SW480 (cell line): Measurements from ENCODE around the gene TFRC.
"Not testable (repeated sequence)": the region's sequence is repeated elsewhere in the genome, so short reads cannot be mapped to it uniquely, and the experiment has no call there.

ENCODE experiments used
- DNase-seq: peaks from one replicate; pipeline ENCODE4 v3.0.0-alpha.2; 2016; ENCODE audit warnings: low spot score

Gene TFRC

DNA sequence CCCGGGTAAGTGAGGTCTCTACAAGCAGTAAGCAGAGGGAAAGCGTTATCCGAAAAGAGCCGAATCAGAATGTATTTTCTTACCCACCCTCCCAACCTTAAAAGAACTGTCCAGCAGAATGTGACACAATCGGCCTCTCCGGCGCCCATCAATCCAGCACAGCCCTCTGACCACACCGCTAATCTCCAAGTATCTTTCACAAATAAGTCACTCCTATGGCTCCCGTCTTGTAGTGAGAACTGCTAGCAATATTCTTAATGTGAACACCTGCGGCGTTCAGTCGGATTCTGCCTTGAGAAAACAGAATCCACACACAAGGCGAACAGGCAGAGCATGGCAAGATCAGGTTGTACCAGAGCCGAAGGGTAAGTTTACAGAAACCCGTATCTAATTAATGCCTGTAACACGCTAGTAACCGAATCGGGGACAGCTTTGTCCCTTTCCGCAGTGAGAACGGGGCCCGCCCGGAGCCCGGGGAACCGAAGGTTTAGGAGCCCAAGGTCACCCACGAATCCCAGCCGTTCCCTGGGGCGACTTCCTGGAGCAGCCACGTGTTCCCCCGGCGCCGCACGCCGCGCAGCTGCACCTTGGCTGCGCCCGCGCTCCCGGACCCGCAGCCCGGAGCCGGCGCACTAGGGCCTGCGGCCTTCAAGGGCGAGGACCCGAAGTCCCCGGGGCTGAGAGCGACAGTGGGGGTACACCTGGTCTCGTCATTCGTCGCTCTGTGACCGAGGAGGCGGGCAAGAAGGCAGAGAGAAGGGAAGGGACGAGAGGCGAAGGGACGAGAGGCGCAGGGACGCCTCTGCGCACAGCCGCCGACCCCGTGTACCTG lies 672 bp downstream of the TFRC start:
- peak; percentile 68 for DNase-seq

DNA sequence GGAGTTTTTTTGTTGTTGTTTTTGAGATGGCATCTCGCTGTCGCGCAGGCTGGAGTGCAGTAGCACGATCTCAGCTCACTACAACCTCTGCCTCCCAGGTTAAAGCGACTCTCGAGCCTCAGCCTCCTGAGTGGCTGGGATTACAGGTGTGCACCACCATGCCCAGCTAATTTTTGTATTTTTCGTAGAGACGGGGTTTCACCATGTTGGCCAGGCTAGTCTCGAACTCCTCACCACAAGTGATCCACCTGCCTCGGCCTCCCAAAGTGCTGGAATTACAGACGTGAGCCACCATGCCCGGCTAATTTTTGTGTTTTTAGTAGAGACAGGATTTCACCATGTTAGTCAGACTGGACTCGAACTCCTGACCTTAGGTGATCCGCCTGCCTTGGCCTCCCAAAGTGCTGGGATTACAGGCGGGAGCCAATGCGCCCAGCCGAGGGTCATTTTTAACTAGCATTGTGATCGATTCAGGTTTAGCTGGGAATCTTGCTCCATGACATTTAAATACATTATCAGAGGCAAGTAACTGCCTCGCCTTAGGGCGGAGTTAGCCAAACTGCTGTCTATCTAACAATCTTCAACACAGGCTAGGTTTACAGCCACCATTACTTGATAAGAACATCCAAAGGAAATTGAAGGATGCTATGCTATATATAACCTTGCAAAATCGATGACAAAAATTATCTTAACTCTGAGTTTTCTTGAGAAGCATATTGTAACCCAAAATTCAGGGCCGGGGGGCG lies 1.6 kb downstream of the TFRC start:
- DNase-seq, result peak; percentile 21

DNA sequence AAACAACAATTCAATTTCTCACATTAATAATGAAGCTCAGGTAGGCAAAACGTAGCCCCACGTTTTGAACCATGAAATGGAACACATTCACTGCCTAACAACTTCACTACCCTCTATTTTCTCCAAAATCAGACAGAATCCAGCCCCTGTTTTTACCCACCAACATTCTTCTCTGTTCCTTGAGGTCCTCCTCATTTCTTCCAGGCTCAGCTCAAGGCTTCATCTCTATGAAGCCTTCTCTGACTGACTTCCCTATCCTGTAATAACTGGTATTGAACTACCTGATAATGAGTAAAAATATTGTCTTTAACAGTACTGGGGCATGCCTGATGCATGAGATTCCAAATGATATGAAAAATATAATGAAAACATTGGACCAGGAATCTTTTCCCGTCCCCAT lies 2.2 kb downstream of the TFRC start:
- no peak for DNase-seq

- no peak for DNase-seq
These were observed 6.9 kb downstream of the TFRC start for GRCh38 chr3:196075013-196075412.

DNA sequence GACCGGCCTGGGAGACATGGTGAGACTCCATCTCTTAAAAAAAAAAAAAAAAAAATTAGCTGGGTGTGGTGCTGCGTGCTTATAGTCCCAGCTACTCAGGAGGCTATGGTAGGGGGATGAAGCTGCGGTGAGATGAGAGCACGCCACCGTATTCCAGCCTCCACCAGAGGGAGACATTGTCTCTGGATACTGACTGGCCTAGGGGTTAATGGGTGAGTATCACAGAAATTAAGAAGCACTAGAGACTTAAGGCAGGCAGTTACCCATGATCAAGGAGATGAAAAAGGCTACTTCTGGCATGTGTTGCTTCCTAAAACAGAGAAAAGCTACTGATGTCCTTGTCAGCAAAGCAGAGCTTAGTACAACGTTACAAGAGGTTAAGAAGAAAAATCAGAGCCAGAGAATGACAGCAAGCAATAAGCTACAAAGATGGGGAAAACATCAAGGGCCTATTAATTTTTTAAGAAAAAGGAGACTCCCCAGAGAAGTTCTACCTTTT lies 8.6 kb downstream of the TFRC start:
- peak; percentile 63 for DNase-seq

GRCh38 chr3:196072313-196072712 lies 9.6 kb downstream of the TFRC start:
- no peak for DNase-seq

DNA sequence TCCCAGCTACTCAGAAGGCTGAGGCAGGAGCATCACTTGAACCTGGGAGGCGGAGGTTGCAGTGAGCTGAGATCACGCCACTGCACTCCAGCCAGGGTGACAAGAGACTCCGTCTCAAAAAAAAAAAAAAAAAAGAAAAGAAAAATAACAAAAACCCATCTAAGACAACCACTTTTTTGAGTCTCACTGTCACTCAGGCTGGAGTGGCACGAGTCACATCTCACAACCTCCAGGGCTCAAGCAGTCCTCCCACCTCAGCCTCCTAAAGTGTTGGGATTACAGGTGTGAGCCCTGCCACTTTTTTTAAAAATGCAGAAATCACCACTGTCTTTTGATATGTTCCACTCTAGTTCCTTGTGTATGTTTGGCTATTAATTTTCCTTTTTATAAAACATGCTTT lies 13.1 kb downstream of the TFRC start:
- not testable (repeated sequence) for DNase-seq

GRCh38 chr3:196067439-196067838 lies 14.5 kb downstream of the TFRC start:
- no peak for DNase-seq

DNA sequence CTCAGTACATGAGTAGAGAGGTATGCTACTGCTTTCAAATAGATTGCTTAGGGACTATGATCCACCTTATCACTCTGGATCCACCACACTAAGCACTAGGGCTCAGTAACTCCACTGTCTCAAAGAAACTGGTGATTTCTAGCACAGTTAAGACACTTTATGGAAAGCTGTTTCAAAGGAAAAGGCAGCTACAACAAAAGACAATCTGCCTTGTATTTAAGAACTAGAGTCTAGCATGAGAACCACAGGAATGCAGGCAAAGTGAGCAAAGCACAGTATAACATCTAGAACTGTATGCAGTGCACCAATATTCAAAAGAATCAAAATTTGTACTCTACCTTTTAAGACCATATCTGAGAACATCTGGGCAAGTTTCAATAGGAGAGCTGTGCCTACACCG lies 17.9 kb downstream of the TFRC start:
- DNase-seq, result no peak

DNA sequence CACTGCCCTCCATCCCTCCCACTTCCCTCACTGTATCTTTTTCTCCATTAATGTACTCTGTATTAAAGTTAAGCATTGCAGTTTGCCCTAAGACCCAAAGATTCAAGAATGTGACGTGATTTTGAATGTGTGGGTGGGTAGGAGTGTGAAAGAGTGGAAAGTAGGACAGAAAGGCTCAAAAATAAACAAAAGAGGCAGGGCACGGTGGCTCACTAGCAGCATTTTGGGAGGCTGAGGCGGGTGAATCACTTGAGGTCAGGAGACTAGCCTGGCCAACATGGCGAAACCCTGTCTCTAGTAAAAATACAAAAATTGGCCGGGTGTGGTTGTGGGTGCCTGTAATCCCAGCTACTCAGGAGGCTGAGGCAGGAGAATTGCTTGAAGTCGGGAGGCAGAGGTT lies 18.4 kb downstream of the TFRC start:
- DNase-seq, result no peak

GRCh38 chr3:196063049-196063448 lies 18.8 kb downstream of the TFRC start:
- DNase-seq, result no peak

- DNase-seq, result no peak
These were observed 21.1 kb downstream of the TFRC start for GRCh38 chr3:196060834-196061233.

GRCh38 chr3:196057760-196058331 lies 24.0 kb downstream of the TFRC start:
- no peak for DNase-seq

- DNase-seq, result not testable (repeated sequence)
These were observed 25.5 kb downstream of the TFRC start for GRCh38 chr3:196056371-196056770.

DNA sequence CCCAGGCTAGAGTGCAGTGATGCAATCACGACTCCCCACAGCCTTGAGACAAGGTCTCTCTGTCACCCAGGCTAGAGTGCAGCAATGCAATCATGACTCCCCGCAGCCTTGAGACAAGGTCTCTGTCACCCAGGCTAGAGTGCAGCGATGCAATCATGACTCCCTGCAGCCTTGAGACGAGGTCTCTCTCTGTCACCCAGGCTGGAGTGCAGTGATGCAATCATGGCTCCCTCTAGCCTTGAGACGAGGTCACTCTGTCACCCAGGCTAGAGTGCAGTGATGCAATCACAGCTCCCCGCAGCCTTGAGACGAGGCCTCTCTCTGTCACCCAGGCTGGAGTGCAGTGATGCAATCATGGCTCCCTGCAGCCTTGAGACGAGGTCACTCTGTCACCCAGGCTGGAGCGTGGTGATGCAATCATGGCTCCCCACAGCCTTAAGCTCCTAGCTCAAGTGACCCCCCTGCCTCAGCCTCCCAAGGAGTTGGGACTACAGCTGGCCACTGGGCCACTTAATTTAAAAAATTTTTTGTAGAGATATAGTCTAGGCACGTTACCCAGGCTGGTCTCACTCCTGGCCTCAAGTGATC lies 26.1 kb downstream of the TFRC start:
- no peak for DNase-seq

GRCh38 chr3:196055240-196055639 lies 26.6 kb downstream of the TFRC start:
- no peak for DNase-seq

- no peak for DNase-seq
These were observed 27.2 kb downstream of the TFRC start for GRCh38 chr3:196054661-196055060.

GRCh38 chr3:196053487-196053886 lies 28.4 kb downstream of the TFRC start:
- DNase-seq, result no peak

DNA sequence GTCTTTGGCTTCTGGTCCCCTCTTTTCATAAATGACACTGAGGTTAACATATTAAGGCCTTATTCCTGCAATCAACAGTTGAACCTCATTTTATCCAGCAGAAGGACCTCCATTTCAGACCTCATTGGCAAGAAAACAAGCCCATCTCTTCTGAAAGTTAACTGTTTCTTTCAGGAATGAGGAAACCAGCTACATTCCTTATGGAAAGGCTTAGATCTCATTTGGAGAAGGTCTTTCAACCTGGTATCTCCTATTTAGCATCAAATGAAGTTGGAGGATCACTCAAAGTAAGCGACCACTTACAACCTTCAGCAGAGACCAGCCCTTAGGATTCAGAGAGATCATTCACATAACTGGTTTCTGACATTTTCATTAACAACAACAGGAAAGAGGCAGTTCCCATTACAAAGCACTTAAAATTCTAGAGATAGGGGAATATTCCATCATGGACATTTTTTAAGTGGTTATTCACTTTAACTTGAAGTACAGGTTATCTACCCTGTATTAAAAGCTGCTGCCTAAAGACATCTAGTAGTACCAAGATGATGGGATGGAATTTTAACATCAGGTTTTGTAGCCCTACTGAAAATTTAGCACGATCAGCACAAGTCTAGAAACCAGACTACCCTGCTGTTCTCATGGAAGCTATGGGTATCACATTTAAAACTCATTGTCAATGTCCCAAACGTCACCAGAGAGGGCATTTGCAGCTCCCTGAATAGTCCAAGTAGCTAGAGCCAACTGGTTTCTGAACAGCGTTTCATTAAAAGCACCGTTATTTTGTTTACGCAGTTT lies 30.4 kb downstream of the TFRC start:
- DNase-seq, result no peak

DNA sequence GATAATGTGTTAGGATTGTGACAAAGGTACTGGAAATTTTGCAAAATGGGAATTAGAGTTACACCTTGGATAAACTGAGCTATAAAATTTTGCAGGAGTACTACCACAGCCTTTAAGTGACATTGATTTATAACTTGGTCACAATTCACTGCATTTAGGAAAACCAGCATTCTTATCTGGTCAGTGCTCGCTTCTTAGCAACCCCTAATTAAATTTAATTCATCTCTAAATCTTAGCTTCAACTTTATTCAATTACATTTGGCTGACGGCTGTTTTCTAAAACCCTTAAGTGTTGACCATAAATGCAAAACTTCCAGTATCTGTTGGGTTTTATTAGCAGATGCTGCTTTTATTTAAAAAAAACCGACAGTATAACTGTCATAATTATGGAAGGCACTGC lies 31.3 kb downstream of the TFRC start:
- DNase-seq, result no peak

GRCh38 chr3:196049653-196050052 lies 32.2 kb downstream of the TFRC start:
- DNase-seq, result no peak
